ENCODE results near the gene FANCD2. TPM values are rescaled to one million over a fixed set of nuclear protein-coding genes. Genes with fewer than 3 reads are reported as not detected.
"Not testable (repeated sequence)": the region's sequence is repeated elsewhere in the genome, so short reads cannot be mapped to it uniquely, and the experiment has no call there.

The FANCD2 gene
- total RNA-seq = 11.3 and 20.4 TPM in 2 replicates

GRCh38 chr3:10026084-10026890 is at the start of gene FANCD2:
TSS of gene FANCD2 (plus strand) at chr3:10026437. CDS start at chr3:10028658, 2,221 bp downstream.
- peak; percentile 67 to 89 for DNase-seq (ENCODE audit: low read depth in 2 of 2)

GRCh38 chr3:9976721-9977709 is 49.2 kb upstream of the FANCD2 start:
- peak; percentile 64 to 97 for DNase-seq (ENCODE audit: low read depth in 2 of 2)

- DNase-seq (ENCODE audit: low read depth in 2 of 2) = no peak
These were observed 47.4 kb upstream of the FANCD2 start for GRCh38 chr3:9978710-9979305.

- DNase-seq (ENCODE audit: low read depth in 2 of 2) = no peak
These were observed 46.0 kb upstream of the FANCD2 start for GRCh38 chr3:9980251-9980650.

GRCh38 chr3:9986230-9986725 is 40.0 kb upstream of the FANCD2 start:
- no peak for DNase-seq (ENCODE audit: low read depth in 2 of 2)

- peak in 1 of 2 donors; percentile 30 for DNase-seq (ENCODE audit: low read depth in 2 of 2)
These were observed 32.0 kb upstream of the FANCD2 start for GRCh38 chr3:9994086-9994844.

- DNase-seq (ENCODE audit: low read depth in 2 of 2) = no peak
These were observed 25.6 kb upstream of the FANCD2 start for GRCh38 chr3:10000686-10001085.

- DNase-seq (ENCODE audit: low read depth in 2 of 2) = no peak
These were observed 23.3 kb upstream of the FANCD2 start for GRCh38 chr3:10002951-10003350.

GRCh38 chr3:10004506-10004905 is 21.7 kb upstream of the FANCD2 start:
- DNase-seq (ENCODE audit: low read depth in 2 of 2) = no peak

- no peak for DNase-seq (ENCODE audit: low read depth in 2 of 2)
These were observed 21.2 kb upstream of the FANCD2 start for GRCh38 chr3:10004960-10005564.

GRCh38 chr3:10006048-10006761 is 20.0 kb upstream of the FANCD2 start:
- DNase-seq (ENCODE audit: low read depth in 2 of 2) = no peak

- no peak for DNase-seq (ENCODE audit: low read depth in 2 of 2)
These were observed 19.5 kb upstream of the FANCD2 start for GRCh38 chr3:10006762-10007090.

GRCh38 chr3:10007126-10007782 is 19.0 kb upstream of the FANCD2 start:
- DNase-seq (ENCODE audit: low read depth in 2 of 2) = no peak

GRCh38 chr3:10008216-10008587 is 18.0 kb upstream of the FANCD2 start:
- DNase-seq (ENCODE audit: low read depth in 2 of 2) = not testable (repeated sequence)

- DNase-seq (ENCODE audit: low read depth in 2 of 2) = peak in 1 of 2 donors; percentile 73
These were observed 17.5 kb upstream of the FANCD2 start for GRCh38 chr3:10008588-10009344.

- no peak for DNase-seq (ENCODE audit: low read depth in 2 of 2)
These were observed 15.8 kb upstream of the FANCD2 start for GRCh38 chr3:10010421-10010877.

- DNase-seq (ENCODE audit: low read depth in 2 of 2) = peak; percentile 51 to 92
These were observed 15.3 kb upstream of the FANCD2 start for GRCh38 chr3:10010878-10011465.

GRCh38 chr3:10011631-10012030 is 14.6 kb upstream of the FANCD2 start:
- DNase-seq (ENCODE audit: low read depth in 2 of 2) = no peak
